ENCODE results near the gene ARMC6. TPM values are rescaled to one million over a fixed set of nuclear protein-coding genes. Genes with fewer than 3 reads are reported as not detected.

The ARMC6 gene
- polyA plus RNA-seq (2013, experiment 1 of 2), result 20.3 TPM
- polyA plus RNA-seq (2013, experiment 2 of 2), result 16.1 TPM

DNA sequence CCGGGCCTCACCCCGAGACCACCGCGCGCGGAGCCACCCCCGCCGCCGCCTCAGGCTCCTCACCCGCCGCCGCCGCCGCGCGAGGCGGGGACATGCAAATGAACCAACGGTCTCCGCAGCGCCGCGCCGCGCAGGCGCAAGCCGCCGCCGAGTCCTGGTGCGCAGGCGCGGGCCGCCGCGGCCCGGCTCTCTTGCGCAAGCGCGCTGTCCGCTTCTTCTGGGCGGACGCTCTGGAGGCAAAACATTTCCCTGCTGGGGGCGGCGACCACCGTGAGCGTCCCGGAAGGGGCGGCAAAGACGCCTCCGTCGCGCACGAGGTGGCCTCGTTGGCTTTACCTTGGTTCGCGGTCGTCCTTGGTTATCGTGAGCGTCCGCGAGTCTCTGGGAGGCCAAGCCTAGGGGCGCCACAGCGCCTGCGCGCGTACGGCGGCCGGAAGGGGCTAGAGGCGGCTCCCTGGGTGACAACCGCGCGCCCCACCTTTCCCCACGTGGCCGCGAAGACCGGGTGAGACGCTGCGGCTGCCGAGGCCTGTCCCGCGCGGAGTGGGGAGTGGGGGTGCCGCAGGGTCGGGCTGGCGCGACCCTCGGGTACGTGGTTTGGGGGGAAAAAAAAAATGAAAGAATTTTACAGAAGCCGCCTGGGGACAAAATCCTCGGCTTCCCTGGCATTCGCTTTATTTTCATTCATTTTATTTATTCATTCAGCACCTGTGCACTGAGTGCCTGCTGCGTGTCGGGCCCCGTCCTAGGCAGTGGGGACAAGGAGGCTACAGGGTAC lies at the start of gene ARMC6, which contains the start of gene SUGP2:
Gene ARMC6, plus strand, starts transcription at position 178 of the 778 bp plus-strand sequence. CDS start 607 bp downstream, outside the sequence.
Gene SUGP2, minus strand, starts transcription at position 92 of the 778 bp plus-strand sequence. CDS start 2,446 bp downstream, outside the sequence.
- WGBS, 2 experiments (ENCODE audit: insufficient coverage in 2 of 2), result 0% methylated on average over 73 to 80 of the region's 94 CpGs
- Histone ChIP-seq H3K4me3 (ENCODE audit: extremely low read depth, insufficient read depth, low read length, poor library complexity, severe bottlenecking) (peak within 1 kb of the TSS; percentile 97), H3K4me1 (ENCODE audit: control insufficient read depth, insufficient read depth, low read length, poor library complexity, severe bottlenecking) (peaks cover 8% of the 10 kb centered on the region), H3K9me3 (ENCODE audit: control insufficient read depth, low read length) (peaks cover 17% of the 10 kb centered on the region), H3K36me3 (ENCODE audit: control insufficient read depth, insufficient read depth, low read length) (peaks cover 63% of the 10 kb centered on the region), H3K27ac (ENCODE audit: low read depth, low read length, severe bottlenecking) (peak within 1 kb of the TSS; percentile 87)

DNA sequence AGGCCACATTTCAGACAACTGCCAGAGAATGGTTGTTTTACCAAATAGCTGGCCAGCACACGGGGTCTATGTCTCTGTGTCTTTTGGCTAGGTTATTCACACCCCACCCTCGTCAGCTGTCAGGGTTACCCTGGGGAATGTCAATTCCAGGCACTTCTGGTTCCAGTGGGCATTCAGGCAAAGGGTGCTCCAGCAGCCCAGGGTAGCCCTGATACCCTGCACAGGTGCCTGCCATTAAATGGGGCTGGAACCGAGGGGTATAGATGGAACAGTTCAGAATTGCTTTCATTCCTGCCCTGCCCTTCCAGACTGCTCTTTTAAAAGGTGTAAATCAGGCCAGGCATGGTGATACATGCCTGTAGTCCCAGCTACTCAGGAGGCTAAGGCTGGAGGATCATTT lies 49.2 kb upstream of the ARMC6 start:
- Histone ChIP-seq H3K9me3 (ENCODE audit: control insufficient read depth, low read length) (no peaks in the 10 kb centered on the region), H3K4me3 (ENCODE audit: extremely low read depth, insufficient read depth, low read length, poor library complexity, severe bottlenecking) (no peak overlapping the region), H3K4me1 (ENCODE audit: control insufficient read depth, insufficient read depth, low read length, poor library complexity, severe bottlenecking) (no peaks in the 10 kb centered on the region), H3K27ac (ENCODE audit: low read depth, low read length, severe bottlenecking) (no peak overlapping the region), H3K36me3 (ENCODE audit: control insufficient read depth, insufficient read depth, low read length) (no peaks in the 10 kb centered on the region)
- 82 to 88% methylated on average over 3 of the region's 3 CpGs for WGBS, 2 experiments (ENCODE audit: insufficient coverage in 2 of 2)

DNA sequence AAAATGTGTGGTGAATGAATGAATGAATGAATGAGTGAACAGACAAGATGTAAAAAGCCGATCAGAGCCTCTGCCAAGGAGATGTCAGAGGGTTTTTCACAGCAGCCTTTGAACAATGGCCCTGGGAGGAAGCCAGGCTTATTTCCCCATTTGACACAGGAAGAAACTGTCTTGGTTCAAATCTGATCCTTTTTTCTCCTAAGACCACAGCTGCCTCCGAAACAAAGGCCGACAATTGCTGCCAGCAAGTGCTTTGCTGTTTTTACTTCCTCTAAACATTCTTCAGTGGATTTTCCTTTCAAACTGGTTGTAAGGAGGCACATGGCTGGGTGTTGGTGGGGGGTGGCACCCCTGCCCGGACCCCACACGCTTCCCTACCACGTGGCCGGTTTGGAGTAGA lies 48.1 kb upstream of the ARMC6 start:
- no peaks in the 10 kb centered on the region for H3K9me3 ChIP-seq (ENCODE audit: control insufficient read depth, low read length)
- H3K36me3 ChIP-seq (ENCODE audit: control insufficient read depth, insufficient read depth, low read length), result no peaks in the 10 kb centered on the region
- no peak overlapping the region for H3K27ac ChIP-seq (ENCODE audit: low read depth, low read length, severe bottlenecking)
- WGBS, 2 experiments (ENCODE audit: insufficient coverage in 2 of 2), result 72 to 86% methylated on average over 3 to 4 of the region's 7 CpGs
- H3K4me3 ChIP-seq (ENCODE audit: extremely low read depth, insufficient read depth, low read length, poor library complexity, severe bottlenecking), result no peak overlapping the region
- no peaks in the 10 kb centered on the region for H3K4me1 ChIP-seq (ENCODE audit: control insufficient read depth, insufficient read depth, low read length, poor library complexity, severe bottlenecking)

DNA sequence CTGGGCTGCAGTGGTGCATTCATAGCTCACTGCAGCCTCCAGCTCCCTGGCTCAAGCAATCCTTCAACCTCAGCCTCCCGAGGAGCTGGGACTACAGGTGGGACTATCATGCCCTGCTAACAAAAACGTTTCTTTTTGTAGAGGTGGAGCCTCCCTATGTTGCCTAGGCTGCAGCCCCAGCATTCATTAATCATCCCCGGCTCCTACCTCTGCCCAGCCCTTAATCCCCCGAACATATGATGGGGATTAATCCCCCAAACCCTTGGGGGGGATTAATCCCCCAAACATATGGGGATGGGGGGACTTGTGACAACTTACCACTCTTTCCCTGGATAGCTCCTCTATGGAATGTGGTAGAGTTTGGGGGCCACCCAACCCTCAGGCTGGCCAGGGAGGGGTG lies 45.9 kb upstream of the ARMC6 start:
- H3K27ac ChIP-seq (ENCODE audit: low read depth, low read length, severe bottlenecking), result no peak overlapping the region
- no peaks in the 10 kb centered on the region for H3K9me3 ChIP-seq (ENCODE audit: control insufficient read depth, low read length)
- H3K36me3 ChIP-seq (ENCODE audit: control insufficient read depth, insufficient read depth, low read length), result peaks cover 13% of the 10 kb centered on the region
- 20% methylated on average over 1 of the region's 4 CpGs; no CpG with 5 or more reads in 1 of the 2 experiments for WGBS, 2 experiments (ENCODE audit: insufficient coverage in 2 of 2)
- H3K4me1 ChIP-seq (ENCODE audit: control insufficient read depth, insufficient read depth, low read length, poor library complexity, severe bottlenecking), result no peaks in the 10 kb centered on the region
- H3K4me3 ChIP-seq (ENCODE audit: extremely low read depth, insufficient read depth, low read length, poor library complexity, severe bottlenecking), result no peak overlapping the region

DNA sequence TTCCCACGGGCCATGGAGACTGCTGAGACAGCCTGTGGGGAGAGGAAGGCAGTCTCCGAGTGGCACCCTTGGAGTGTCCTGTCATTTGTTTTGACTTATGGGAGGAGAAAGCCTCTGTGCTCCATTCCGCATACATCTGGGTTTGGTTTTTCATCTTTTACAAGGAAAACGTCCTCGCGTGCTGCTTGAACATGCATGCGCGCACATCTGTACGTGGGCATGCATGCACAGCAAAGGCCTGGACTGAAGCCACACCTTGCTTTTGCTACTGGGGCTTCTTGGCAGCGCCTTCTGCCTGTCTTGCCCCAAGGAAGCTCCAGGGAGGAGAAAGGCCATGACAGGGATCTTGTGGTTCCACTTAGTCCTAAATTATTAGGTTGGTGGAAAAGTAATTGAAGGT lies 44.1 kb upstream of the ARMC6 start:
- H3K36me3 ChIP-seq (ENCODE audit: control insufficient read depth, insufficient read depth, low read length), result peaks cover 32% of the 10 kb centered on the region
- H3K4me3 ChIP-seq (ENCODE audit: extremely low read depth, insufficient read depth, low read length, poor library complexity, severe bottlenecking), result no peak overlapping the region
- H3K4me1 ChIP-seq (ENCODE audit: control insufficient read depth, insufficient read depth, low read length, poor library complexity, severe bottlenecking), result no peaks in the 10 kb centered on the region
- WGBS, 2 experiments (ENCODE audit: insufficient coverage in 2 of 2), result 93 to 95% methylated on average over 9 to 10 of the region's 10 CpGs
- no peaks in the 10 kb centered on the region for H3K9me3 ChIP-seq (ENCODE audit: control insufficient read depth, low read length)
- H3K27ac ChIP-seq (ENCODE audit: low read depth, low read length, severe bottlenecking), result no peak overlapping the region

DNA sequence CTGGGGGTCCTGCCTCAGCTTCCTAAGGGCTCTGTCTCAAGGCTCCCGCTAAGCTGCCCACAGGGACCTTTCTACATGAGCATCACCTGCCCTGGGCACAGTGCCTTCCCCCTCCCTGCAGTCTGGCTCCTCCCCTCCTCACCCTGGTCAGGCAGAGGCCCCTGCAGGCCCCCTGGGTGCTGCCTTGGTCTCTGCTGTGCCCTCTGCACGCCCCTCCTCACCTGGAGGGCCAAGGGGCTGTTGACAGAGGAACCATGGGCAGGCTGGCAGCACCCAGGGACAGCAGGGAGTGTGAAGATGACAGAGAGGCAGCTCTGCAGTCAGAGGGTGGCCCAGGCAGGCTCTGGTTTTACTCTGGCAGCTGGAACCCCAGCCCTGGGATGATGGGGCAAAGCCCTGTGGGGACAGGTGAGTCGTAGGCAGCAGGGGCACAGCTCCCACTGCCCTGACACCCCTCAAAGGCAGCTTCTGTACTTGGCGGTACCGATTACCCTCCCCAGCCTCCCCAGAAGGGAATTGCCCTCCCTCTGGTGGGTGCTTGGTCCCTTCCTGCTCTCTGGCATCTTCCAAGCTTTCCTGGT lies 43.2 kb upstream of the ARMC6 start:
- H3K4me1 ChIP-seq (ENCODE audit: control insufficient read depth, insufficient read depth, low read length, poor library complexity, severe bottlenecking), result no peaks in the 10 kb centered on the region
- H3K9me3 ChIP-seq (ENCODE audit: control insufficient read depth, low read length), result no peaks in the 10 kb centered on the region
- no peak overlapping the region for H3K27ac ChIP-seq (ENCODE audit: low read depth, low read length, severe bottlenecking)
- WGBS, 2 experiments (ENCODE audit: insufficient coverage in 2 of 2), result 83 to 90% methylated on average over 4 to 5 of the region's 5 CpGs
- no peak overlapping the region for H3K4me3 ChIP-seq (ENCODE audit: extremely low read depth, insufficient read depth, low read length, poor library complexity, severe bottlenecking)
- H3K36me3 ChIP-seq (ENCODE audit: control insufficient read depth, insufficient read depth, low read length), result peaks cover 41% of the 10 kb centered on the region

DNA sequence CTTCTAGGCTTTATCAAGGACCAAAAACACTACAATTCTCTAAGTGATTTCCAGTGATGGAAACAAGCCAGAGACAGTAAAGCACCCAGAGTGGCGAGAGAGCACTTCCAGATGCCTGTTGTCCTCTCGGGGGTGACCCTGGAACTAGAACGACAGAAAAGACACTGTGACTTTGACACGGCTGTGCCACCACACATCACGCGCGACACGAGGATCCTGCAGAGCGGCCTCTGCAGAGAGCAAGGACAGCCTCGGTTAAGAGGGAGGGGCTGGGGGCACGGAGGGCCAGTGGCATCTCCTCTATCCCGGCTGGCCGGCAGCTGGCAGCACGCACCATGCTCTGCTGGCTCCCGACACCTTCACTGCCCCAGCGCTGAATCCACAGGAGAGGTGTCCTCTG lies 42.4 kb upstream of the ARMC6 start:
- no peaks in the 10 kb centered on the region for H3K9me3 ChIP-seq (ENCODE audit: control insufficient read depth, low read length)
- WGBS, 2 experiments (ENCODE audit: insufficient coverage in 2 of 2), result 90 to 97% methylated on average over 9 to 15 of the region's 16 CpGs
- H3K36me3 ChIP-seq (ENCODE audit: control insufficient read depth, insufficient read depth, low read length), result peaks cover 46% of the 10 kb centered on the region
- H3K4me1 ChIP-seq (ENCODE audit: control insufficient read depth, insufficient read depth, low read length, poor library complexity, severe bottlenecking), result peaks cover 2% of the 10 kb centered on the region
- no peak overlapping the region for H3K4me3 ChIP-seq (ENCODE audit: extremely low read depth, insufficient read depth, low read length, poor library complexity, severe bottlenecking)
- no peak overlapping the region for H3K27ac ChIP-seq (ENCODE audit: low read depth, low read length, severe bottlenecking)

DNA sequence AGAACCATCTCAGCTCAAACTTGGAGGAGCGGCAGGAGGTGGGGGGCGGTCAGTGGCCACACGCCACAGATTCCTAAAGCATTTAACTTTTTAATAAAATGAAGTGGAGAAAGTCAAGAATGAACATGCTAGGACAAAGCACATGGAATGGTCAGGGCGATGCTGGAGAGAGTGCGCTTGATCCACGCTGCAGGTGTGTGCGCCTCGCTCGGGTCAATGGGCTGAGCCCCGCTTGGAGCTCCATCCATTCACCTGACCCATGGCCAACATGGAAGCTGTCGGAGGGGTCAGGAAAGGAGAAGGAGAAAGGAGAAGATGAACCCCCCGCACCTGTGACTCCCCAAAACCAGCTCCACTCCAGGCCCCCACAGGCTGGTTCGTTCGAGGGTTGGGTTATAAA lies 41.9 kb upstream of the ARMC6 start:
- Histone ChIP-seq H3K27ac (ENCODE audit: low read depth, low read length, severe bottlenecking) (no peak overlapping the region), H3K9me3 (ENCODE audit: control insufficient read depth, low read length) (no peaks in the 10 kb centered on the region), H3K4me1 (ENCODE audit: control insufficient read depth, insufficient read depth, low read length, poor library complexity, severe bottlenecking) (peaks cover 4% of the 10 kb centered on the region), H3K36me3 (ENCODE audit: control insufficient read depth, insufficient read depth, low read length) (peaks cover 46% of the 10 kb centered on the region), H3K4me3 (ENCODE audit: extremely low read depth, insufficient read depth, low read length, poor library complexity, severe bottlenecking) (no peak overlapping the region)
- 98% methylated on average over 5 to 8 of the region's 14 CpGs for WGBS, 2 experiments (ENCODE audit: insufficient coverage in 2 of 2)

DNA sequence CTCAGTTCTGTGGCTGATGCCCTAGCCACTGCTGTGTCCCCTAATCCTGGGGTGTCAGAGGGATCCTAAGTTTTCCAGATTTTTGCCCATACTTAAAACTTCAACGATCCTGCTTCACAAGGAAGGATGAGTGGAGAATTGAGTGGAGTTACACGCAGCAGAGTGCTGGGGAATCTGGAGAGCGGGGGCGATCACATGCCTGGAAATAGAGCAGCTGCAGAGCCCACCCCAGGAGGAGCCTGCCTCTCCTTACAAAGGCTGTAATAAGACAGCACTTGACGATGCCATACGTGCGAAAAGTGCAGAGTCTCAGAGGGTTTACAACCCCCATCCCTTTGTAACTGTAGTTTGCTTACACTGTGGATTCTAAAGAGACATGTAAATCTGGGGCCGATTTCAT lies 40.7 kb upstream of the ARMC6 start:
- Histone ChIP-seq H3K36me3 (ENCODE audit: control insufficient read depth, insufficient read depth, low read length) (peaks cover 54% of the 10 kb centered on the region), H3K4me3 (ENCODE audit: extremely low read depth, insufficient read depth, low read length, poor library complexity, severe bottlenecking) (no peak overlapping the region), H3K27ac (ENCODE audit: low read depth, low read length, severe bottlenecking) (no peak overlapping the region), H3K9me3 (ENCODE audit: control insufficient read depth, low read length) (no peaks in the 10 kb centered on the region), H3K4me1 (ENCODE audit: control insufficient read depth, insufficient read depth, low read length, poor library complexity, severe bottlenecking) (peaks cover 4% of the 10 kb centered on the region)
- 95 to 100% methylated on average over 5 to 7 of the region's 8 CpGs for WGBS, 2 experiments (ENCODE audit: insufficient coverage in 2 of 2)

DNA sequence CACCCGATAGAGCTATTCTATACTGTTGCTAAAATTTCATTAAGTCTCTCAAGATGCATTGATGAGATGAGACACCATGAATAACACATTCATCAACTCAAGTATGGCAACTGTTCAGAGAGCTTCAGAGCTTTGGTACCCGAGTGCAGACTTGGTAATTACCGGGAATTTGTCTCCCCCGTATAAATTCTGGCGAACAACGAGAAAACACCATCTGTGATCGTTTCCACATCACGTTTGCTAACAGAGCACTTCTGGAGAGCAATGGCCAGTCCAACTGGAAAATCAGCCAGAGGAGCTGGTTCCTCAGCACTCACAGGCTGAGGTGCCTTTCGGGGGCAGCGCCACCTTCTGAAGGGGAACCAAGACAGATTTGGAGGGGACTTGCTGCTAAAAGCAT lies 40.3 kb upstream of the ARMC6 start:
- Histone ChIP-seq H3K4me3 (ENCODE audit: extremely low read depth, insufficient read depth, low read length, poor library complexity, severe bottlenecking) (no peak overlapping the region), H3K9me3 (ENCODE audit: control insufficient read depth, low read length) (no peaks in the 10 kb centered on the region), H3K4me1 (ENCODE audit: control insufficient read depth, insufficient read depth, low read length, poor library complexity, severe bottlenecking) (peaks cover 4% of the 10 kb centered on the region), H3K27ac (ENCODE audit: low read depth, low read length, severe bottlenecking) (no peak overlapping the region), H3K36me3 (ENCODE audit: control insufficient read depth, insufficient read depth, low read length) (peaks cover 58% of the 10 kb centered on the region)
- 96% methylated on average over 9 to 10 of the region's 10 CpGs for WGBS, 2 experiments (ENCODE audit: insufficient coverage in 2 of 2)

DNA sequence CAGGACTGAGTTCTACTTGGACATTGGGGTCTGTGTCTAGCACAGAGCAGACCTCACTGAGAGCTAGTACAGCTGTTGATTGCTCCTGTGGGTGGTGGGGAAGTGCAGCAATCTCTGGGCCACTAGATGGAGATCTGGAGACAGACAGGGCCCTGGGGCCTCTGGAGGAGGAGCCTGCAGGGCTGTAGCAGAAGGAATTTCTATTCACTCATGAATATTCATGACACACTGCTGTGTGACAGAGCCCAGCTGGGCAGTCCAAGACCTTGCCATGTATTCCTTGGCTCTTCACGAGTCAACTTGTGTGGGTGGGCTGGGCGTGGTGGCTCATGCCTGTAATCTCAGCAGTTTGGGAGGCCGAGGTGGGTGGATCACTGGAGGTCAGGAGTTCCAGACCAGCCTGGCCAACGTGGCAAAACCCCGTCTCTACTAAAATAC lies 37.6 kb upstream of the ARMC6 start:
- H3K9me3 ChIP-seq (ENCODE audit: control insufficient read depth, low read length), result no peaks in the 10 kb centered on the region
- no peak overlapping the region for H3K27ac ChIP-seq (ENCODE audit: low read depth, low read length, severe bottlenecking)
- H3K4me3 ChIP-seq (ENCODE audit: extremely low read depth, insufficient read depth, low read length, poor library complexity, severe bottlenecking), result no peak overlapping the region
- peaks cover 84% of the 10 kb centered on the region for H3K36me3 ChIP-seq (ENCODE audit: control insufficient read depth, insufficient read depth, low read length)
- peaks cover 4% of the 10 kb centered on the region for H3K4me1 ChIP-seq (ENCODE audit: control insufficient read depth, insufficient read depth, low read length, poor library complexity, severe bottlenecking)
- 54 to 82% methylated on average over 3 of the region's 5 CpGs for WGBS, 2 experiments (ENCODE audit: insufficient coverage in 2 of 2)
